Cerebellar cortex (tissue), 1 donor: ENCODE results near the gene KCND2.
A peak's percentile ranks its signal among the peaks of the same experiment; 100 is the strongest.
"Not testable (repeated sequence)": the region's sequence is repeated elsewhere in the genome, so short reads cannot be mapped to it uniquely, and the experiment has no call there.

Experiments
- DNase-seq: peaks from one replicate; pipeline ENCODE4 v3.0.0-alpha.2; 2015; ENCODE audit warnings: low spot score

The KCND2 gene

GRCh38 chr7:120502132-120502531 lies 229.2 kb downstream of the KCND2 start:
- no peak for DNase-seq

- no peak for DNase-seq
Observed at GRCh38 chr7:120502825-120503224, 229.8 kb downstream of the KCND2 start.

- no peak for DNase-seq
Observed at GRCh38 chr7:120504386-120504785, 231.4 kb downstream of the KCND2 start.

- DNase-seq: no peak
Observed at GRCh38 chr7:120505770-120506169, 232.8 kb downstream of the KCND2 start.

- no peak for DNase-seq
Observed at GRCh38 chr7:120512701-120513100, 239.7 kb downstream of the KCND2 start.

- no peak for DNase-seq
Observed at GRCh38 chr7:120519224-120519623, 246.2 kb downstream of the KCND2 start.

- DNase-seq: no peak
Observed at GRCh38 chr7:120521761-120522737, 249.1 kb downstream of the KCND2 start.

GRCh38 chr7:120523985-120524384 lies 251.0 kb downstream of the KCND2 start:
- no peak for DNase-seq

- no peak for DNase-seq
Observed at GRCh38 chr7:120526902-120527509, 254.0 kb downstream of the KCND2 start.

- no peak for DNase-seq
Observed at GRCh38 chr7:120529736-120530135, 256.8 kb downstream of the KCND2 start.

GRCh38 chr7:120538335-120538734 lies 265.4 kb downstream of the KCND2 start:
- no peak for DNase-seq

- no peak for DNase-seq
Observed at GRCh38 chr7:120539321-120539720, 266.3 kb downstream of the KCND2 start.

GRCh38 chr7:120547605-120548004 lies 274.6 kb downstream of the KCND2 start:
- no peak for DNase-seq

- no peak for DNase-seq
Observed at GRCh38 chr7:120550494-120551048, 277.6 kb downstream of the KCND2 start.

- DNase-seq: no peak
Observed at GRCh38 chr7:120553491-120553890, 280.5 kb downstream of the KCND2 start.

- peak; percentile 78 for DNase-seq
Observed at GRCh38 chr7:120554960-120555571, 282.1 kb downstream of the KCND2 start.

- no peak for DNase-seq
Observed at GRCh38 chr7:120564145-120564544, 291.2 kb downstream of the KCND2 start.

GRCh38 chr7:120567204-120567603 lies 294.2 kb downstream of the KCND2 start:
- no peak for DNase-seq

- DNase-seq: not testable (repeated sequence)
Observed at GRCh38 chr7:120578657-120579056, 305.7 kb downstream of the KCND2 start.

GRCh38 chr7:120582916-120583315 lies 309.9 kb downstream of the KCND2 start:
- no peak for DNase-seq

GRCh38 chr7:120583899-120584586 lies 311.1 kb downstream of the KCND2 start:
- no peak for DNase-seq

- DNase-seq: no peak
Observed at GRCh38 chr7:120586571-120586970, 313.6 kb downstream of the KCND2 start.
